ENCODE data around the gene LKAAEAR1.
"Not testable (repeated sequence)": the region's sequence is repeated elsewhere in the genome, so short reads cannot be mapped to it uniquely, and the experiment has no call there.

DNA sequence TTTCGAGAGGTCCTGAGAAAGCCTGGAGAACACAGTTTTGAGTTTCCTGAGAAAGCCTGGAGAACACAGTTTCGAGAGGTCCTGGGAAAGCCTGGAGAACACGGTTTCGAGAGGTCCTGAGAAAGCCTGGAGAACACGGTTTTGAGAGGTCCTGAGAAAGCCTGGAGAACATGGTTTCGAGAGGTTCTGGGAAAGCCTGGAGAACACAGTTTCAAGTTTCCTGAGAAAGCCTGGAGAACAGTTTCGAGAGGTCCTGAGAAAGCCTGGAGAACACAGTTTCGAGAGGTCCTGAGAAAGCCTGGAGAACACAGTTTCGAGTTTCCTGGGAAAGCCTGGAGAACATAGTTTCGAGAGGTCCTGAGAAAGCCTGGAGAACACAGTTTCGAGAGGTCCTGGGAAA lies 39.3 kb upstream of the LKAAEAR1 start:
- not testable (repeated sequence) for TF ChIP-seq EZH2 (IDR thresholded peaks at IDR 0.05; ENCODE audit: borderline replicate concordance, low read length); CTCF (IDR thresholded peaks at IDR 0.05; ENCODE audit: low read length)
